HepG2 (cell line): ENCODE results near the gene SGSM1. TPM values are rescaled to one million over a fixed set of nuclear protein-coding genes. Genes with fewer than 3 reads are reported as not detected.

Source experiments
- ARHGAP35 ChIP-seq: sonication (generic); formaldehyde crosslinking; IDR thresholded peaks from 2 replicates; pipeline ENCODE4 v1.9.0; 2022; ENCODE audit warnings: mild to moderate bottlenecking, inconsistent platforms, moderate library complexity, missing genetic modification reagents, borderline replicate concordance
- BRD4 ChIP-seq: sonication (generic); formaldehyde crosslinking; IDR thresholded peaks from 2 replicates; pipeline ENCODE4 v1.4.0; 2020; ENCODE audit warnings: missing genetic modification reagents
- CBFB ChIP-seq: sonication (generic); formaldehyde crosslinking; IDR thresholded peaks from 2 replicates; pipeline ENCODE4 v1.4.0; 2020; ENCODE audit warnings: missing genetic modification reagents
- DR1 ChIP-seq: sonication (generic); formaldehyde crosslinking; IDR thresholded peaks from 2 replicates; pipeline ENCODE4 v1.8.0; 2021; ENCODE audit warnings: mild to moderate bottlenecking, missing genetic modification reagents, inconsistent platforms
- FOXP1 ChIP-seq, 2 experiments: fragments of 450-650 bp in 1 of 2; IDR thresholded peaks; 2 replicates each; pipeline ENCODE4 v1.6.1; 2017 to 2018; ENCODE audit warnings: antibody characterized with exemption in 1 of 2
- GTF3A ChIP-seq: sonication (generic); formaldehyde crosslinking; conservative IDR thresholded peaks from 2 replicates; pipeline ENCODE4 v1.4.0; 2020; ENCODE audit warnings: mild to moderate bottlenecking, missing genetic modification reagents
- HMG20A ChIP-seq: IDR thresholded peaks from 2 replicates; pipeline ENCODE4 v1.6.1; 2016; ENCODE audit warnings: borderline replicate concordance
- HNF4A ChIP-seq: sonication (generic); formaldehyde crosslinking; IDR thresholded peaks from 2 replicates; pipeline ENCODE4 v1.4.0; 2020; ENCODE audit warnings: missing genetic modification reagents
- HNRNPLL ChIP-seq: fragments of 200-400 bp; formaldehyde crosslinking; IDR thresholded peaks from 2 replicates; pipeline ENCODE4 v1.6.1; 2017; ENCODE audit warnings: mild to moderate bottlenecking, low read depth, low read length; ENCODE audit not compliant: poor library complexity, severe bottlenecking
- NBN ChIP-seq: fragments of 450-650 bp; conservative IDR thresholded peaks from 2 replicates; pipeline ENCODE4 v1.6.1; 2017
- PHF21A ChIP-seq: sonication (generic); formaldehyde crosslinking; IDR thresholded peaks from 2 replicates; pipeline ENCODE4 v1.5.0; 2020; ENCODE audit warnings: mild to moderate bottlenecking, missing genetic modification reagents
- PTBP1 ChIP-seq: fragments of 200-400 bp; formaldehyde crosslinking; IDR thresholded peaks from 2 replicates; pipeline ENCODE4 v1.6.1; 2018; ENCODE audit warnings: low read length, low read depth; ENCODE audit not compliant: poor library complexity, severe bottlenecking
- RARA ChIP-seq: IDR thresholded peaks from 2 replicates; pipeline ENCODE4 v1.6.1; 2016; ENCODE audit warnings: missing genetic modification reagents, missing compliant biosample characterization
- RBM22 ChIP-seq: fragments of 200-400 bp; formaldehyde crosslinking; optimal IDR thresholded peaks from 2 replicates; pipeline ENCODE3; 2017; ENCODE audit warnings: mild to moderate bottlenecking, low read length, moderate library complexity
- TCF12 ChIP-seq, 2 experiments: fragments of 450-650 bp in 1 of 2; sonication (generic) in 1 of 2; formaldehyde crosslinking in 1 of 2; IDR thresholded peaks; 2 replicates each; pipeline versions ENCODE4 v1.6.1 to v1.8.0; 2017 to 2022; ENCODE audit warnings: antibody characterized with exemption in 1 of 2, mild to moderate bottlenecking in 1 of 2, missing genetic modification reagents in 1 of 2, moderate library complexity in 1 of 2
- ZNF264 ChIP-seq: sonication (generic); formaldehyde crosslinking; IDR thresholded peaks from 2 replicates; pipeline ENCODE4 v1.4.0; 2020; ENCODE audit warnings: missing genetic modification reagents
- ZNF496 ChIP-seq: sonication (generic); formaldehyde crosslinking; IDR thresholded peaks from 2 replicates; pipeline ENCODE4 v1.8.1; 2023; ENCODE audit warnings: mild to moderate bottlenecking, moderate library complexity, missing genetic modification reagents; ENCODE audit not compliant: insufficient replicate concordance
- ZNF563 ChIP-seq: sonication (generic); formaldehyde crosslinking; IDR thresholded peaks from 2 replicates; pipeline ENCODE4 v1.8.0; 2022; ENCODE audit warnings: mild to moderate bottlenecking, moderate library complexity, missing genetic modification reagents
- ZNF619 ChIP-seq: sonication (generic); formaldehyde crosslinking; IDR thresholded peaks from 2 replicates; pipeline ENCODE4 v1.4.0; 2020; ENCODE audit warnings: mild to moderate bottlenecking, missing genetic modification reagents
- ZZZ3 ChIP-seq: sonication (generic); formaldehyde crosslinking; IDR thresholded peaks from 2 replicates; pipeline ENCODE4 v1.4.0; 2020; ENCODE audit warnings: missing genetic modification reagents, mild to moderate bottlenecking, borderline replicate concordance
- polyA plus RNA-seq, 8 experiments: library from polyadenylated mRNA; depleted of rRNA in 3 of 8; stranded (reverse) in 7 of 8; unstranded in 1 of 8; fragments of >200 nt; fragmentation: Illumina TruSeq in 4 of 8; extraction: Trizol in 4 of 8; gene quantifications; 2 replicates each; pipeline versions ENCODE4 v1.2.1 to v1.2.3, GENCODE V29; 2011 to 2016; ENCODE audit warnings: low read depth in 4 of 8, missing spikeins in 1 of 8, mixed read lengths in 1 of 8; ENCODE audit not compliant: insufficient read depth in 1 of 8
- total RNA-seq, 5 experiments: library from RNA; depleted of rRNA; stranded (reverse); fragments of >200 nt; fragmentation: Illumina TruSeq; extraction: Trizol; gene quantifications; 2 replicates each; pipeline ENCODE4 v1.2.3, GENCODE V29; 2016; ENCODE audit warnings: low read depth in 1 of 5
- TF ChIP-seq, protein P1 (sequence below): sonication (generic); formaldehyde crosslinking; IDR thresholded peaks from 2 replicates; pipeline ENCODE4 v1.4.0; 2020; ENCODE audit warnings: missing genetic modification reagents
- TF ChIP-seq, protein P2 (sequence below): sonication (generic); formaldehyde crosslinking; IDR thresholded peaks from 2 replicates; pipeline ENCODE4 v1.4.0; 2020; ENCODE audit warnings: missing genetic modification reagents
- TF ChIP-seq, protein P3 (sequence below): IDR thresholded peaks from 2 replicates; pipeline ENCODE4 v1.6.1; 2012; ENCODE audit warnings: low read depth, low read length, improper control_type of control experiment

Gene SGSM1
- total and polyA plus RNA-seq, 2 of the 13 experiments (the other 11 are each of a cell fraction or from before 2014, with no cell fraction given) = 0.07 TPM; not detected in 1

DNA sequence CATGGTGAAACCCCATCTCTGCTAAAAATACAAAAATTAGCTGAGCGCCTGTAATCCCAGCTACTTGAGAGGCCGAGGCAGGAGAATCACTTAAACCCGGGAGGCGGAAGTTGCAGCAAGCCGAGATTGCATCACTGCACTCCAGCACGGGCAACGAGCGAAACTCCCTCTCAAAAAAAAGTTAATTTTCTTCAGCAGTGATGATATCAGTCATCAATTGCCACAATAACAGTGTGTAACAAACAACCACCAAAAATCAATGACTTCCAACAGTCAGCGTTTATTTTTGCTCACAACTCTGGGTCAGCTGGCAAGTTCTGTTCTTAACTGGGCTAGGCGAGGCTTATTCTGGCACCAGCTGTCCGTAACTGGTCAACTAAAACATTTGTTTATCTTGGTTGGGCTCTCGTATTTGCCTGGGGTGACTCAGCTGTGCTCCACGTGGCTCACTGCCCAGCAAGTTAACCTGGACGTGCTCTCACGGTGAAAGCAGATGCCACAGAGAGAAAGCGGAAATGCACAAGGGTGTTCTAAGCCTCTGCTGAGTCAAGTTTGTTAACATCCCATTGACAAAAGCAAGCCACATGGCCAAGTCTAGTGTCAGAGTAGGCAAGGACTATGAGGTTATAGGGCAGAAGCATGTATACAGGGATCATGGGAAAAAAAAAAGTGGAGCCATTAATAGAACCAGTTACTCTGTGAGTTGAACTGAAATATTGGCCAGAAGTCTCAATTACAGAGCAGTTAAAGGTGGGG, 88.4 kb downstream of the SGSM1 start (continued):
- TF ChIP-seq TCF12 (IDR thresholded peaks at IDR 0.05) (no peak), TCF12 (CRISPR knock-in tag; IDR thresholded peaks at IDR 0.05) (no peak; the same call in 1 of the 2 replicates), CBFB (no peak), BRD4 (no peak), HMG20A (CRISPR knock-in tag) (no peak), ZNF496 (CRISPR knock-in tag) (no peak), HNRNPLL (no peak), HNF4A (CRISPR knock-in tag) (0 out of 2 replicates have a peak, but pooled peaks have one; percentile 12), NBN (no peak), ZZZ3 (CRISPR knock-in tag) (no peak; the same call in 1 of the 2 replicates), ZNF619 (CRISPR knock-in tag) (no peak), DR1 (CRISPR knock-in tag) (no peak), ARHGAP35 (no peak), ZNF264 (CRISPR knock-in tag) (peak; percentile 40; the same call in 1 of the 2 replicates), RBM22 (no peak), FOXP1 (IDR thresholded peaks at IDR 0.05) (no peak), FOXP1 (CRISPR knock-in tag; IDR thresholded peaks at IDR 0.05) (peak; percentile 83), PHF21A (CRISPR knock-in tag) (peak; percentile 93), RARA (peak; percentile 67), ZNF563 (no peak), GTF3A (CRISPR knock-in tag) (no peak), PTBP1 (no peak)
- TF ChIP-seq, protein P1, sequence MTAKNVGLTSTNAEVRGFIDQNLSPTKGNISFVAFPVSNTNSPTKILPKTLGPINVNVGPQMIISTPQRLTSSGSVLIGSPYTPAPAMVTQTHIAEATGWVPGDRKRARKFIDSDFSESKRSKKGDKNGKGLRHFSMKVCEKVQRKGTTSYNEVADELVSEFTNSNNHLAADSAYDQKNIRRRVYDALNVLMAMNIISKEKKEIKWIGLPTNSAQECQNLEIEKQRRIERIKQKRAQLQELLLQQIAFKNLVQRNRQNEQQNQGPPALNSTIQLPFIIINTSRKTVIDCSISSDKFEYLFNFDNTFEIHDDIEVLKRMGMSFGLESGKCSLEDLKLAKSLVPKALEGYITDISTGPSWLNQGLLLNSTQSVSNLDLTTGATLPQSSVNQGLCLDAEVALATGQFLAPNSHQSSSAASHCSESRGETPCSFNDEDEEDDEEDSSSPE (CRISPR knock-in tag) = peak; percentile 63
- TF ChIP-seq, protein P2, sequence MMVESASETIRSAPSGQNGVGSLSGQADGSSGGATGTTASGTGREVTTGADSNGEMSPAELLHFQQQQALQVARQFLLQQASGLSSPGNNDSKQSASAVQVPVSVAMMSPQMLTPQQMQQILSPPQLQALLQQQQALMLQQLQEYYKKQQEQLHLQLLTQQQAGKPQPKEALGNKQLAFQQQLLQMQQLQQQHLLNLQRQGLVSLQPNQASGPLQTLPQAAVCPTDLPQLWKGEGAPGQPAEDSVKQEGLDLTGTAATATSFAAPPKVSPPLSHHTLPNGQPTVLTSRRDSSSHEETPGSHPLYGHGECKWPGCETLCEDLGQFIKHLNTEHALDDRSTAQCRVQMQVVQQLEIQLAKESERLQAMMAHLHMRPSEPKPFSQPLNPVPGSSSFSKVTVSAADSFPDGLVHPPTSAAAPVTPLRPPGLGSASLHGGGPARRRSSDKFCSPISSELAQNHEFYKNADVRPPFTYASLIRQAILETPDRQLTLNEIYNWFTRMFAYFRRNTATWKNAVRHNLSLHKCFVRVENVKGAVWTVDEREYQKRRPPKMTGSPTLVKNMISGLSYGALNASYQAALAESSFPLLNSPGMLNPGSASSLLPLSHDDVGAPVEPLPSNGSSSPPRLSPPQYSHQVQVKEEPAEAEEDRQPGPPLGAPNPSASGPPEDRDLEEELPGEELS (CRISPR knock-in tag) = peak; percentile 89
- TF ChIP-seq, protein P3, sequence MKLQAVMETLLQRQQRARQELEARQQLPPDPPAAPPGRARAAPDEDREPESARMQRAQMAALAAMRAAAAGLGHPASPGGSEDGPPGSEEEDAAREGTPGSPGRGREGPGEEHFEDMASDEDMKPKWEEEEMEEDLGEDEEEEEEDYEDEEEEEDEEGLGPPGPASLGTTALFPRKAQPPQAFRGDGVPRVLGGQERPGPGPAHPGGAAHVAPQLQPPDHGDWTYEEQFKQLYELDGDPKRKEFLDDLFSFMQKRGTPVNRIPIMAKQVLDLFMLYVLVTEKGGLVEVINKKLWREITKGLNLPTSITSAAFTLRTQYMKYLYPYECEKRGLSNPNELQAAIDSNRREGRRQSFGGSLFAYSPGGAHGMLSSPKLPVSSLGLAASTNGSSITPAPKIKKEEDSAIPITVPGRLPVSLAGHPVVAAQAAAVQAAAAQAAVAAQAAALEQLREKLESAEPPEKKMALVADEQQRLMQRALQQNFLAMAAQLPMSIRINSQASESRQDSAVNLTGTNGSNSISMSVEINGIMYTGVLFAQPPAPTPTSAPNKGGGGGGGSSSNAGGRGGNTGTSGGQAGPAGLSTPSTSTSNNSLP = peak; percentile 42; the same call in 1 of the 2 replicates
